M059J (cell line): ENCODE data around the gene PNPLA2. TPM values are rescaled to one million over a fixed set of nuclear protein-coding genes. Genes with fewer than 3 reads are reported as not detected.

Source experiments
- DNase-seq: peaks from one replicate; pipeline ENCODE4 v3.0.0-alpha.2; 2012; ENCODE audit warnings: low read depth
- total RNA-seq: library from RNA; depleted of rRNA; stranded (reverse); fragments of >200 nt; shearing (Covaris generic); gene quantifications from 2 replicates; pipeline ENCODE4 v1.2.3, GENCODE V29; 2014

Gene PNPLA2
- total RNA-seq, 1 experiment from 2014 or later = 50.0 TPM

- DNase-seq = no peak
These were observed 35.1 kb upstream of the PNPLA2 start for GRCh38 chr11:783581-784015.

GRCh38 chr11:786235-787083 lies 32.3 kb upstream of the PNPLA2 start:
- DNase-seq = no peak

GRCh38 chr11:787084-787675 lies 31.5 kb upstream of the PNPLA2 start:
- DNase-seq = no peak

GRCh38 chr11:788009-788640 lies 30.6 kb upstream of the PNPLA2 start:
- no peak for DNase-seq

- no peak for DNase-seq
These were observed 29.5 kb upstream of the PNPLA2 start for GRCh38 chr11:788953-789940.

- DNase-seq = no peak
These were observed 28.8 kb upstream of the PNPLA2 start, which contains the start of gene CEND1 for GRCh38 chr11:789943-790342. Gene CEND1 (minus strand): TSS chr11:790090. CDS start chr11:788576, 1,514 bp downstream.

GRCh38 chr11:790721-791564 lies 27.8 kb upstream of the PNPLA2 start:
- peak; percentile 46 for DNase-seq

- no peak for DNase-seq
These were observed 26.8 kb upstream of the PNPLA2 start for GRCh38 chr11:791658-792534.

GRCh38 chr11:792535-792821 lies 26.2 kb upstream of the PNPLA2 start:
- DNase-seq = no peak

- no peak for DNase-seq
These were observed 25.8 kb upstream of the PNPLA2 start for GRCh38 chr11:792873-793272.

GRCh38 chr11:793556-793955 lies 25.2 kb upstream of the PNPLA2 start:
- DNase-seq = peak; percentile 22

- no peak for DNase-seq
These were observed 24.5 kb upstream of the PNPLA2 start for GRCh38 chr11:794013-794765.

- no peak for DNase-seq
These were observed 23.7 kb upstream of the PNPLA2 start for GRCh38 chr11:794766-795633.

GRCh38 chr11:795634-796564 lies 22.8 kb upstream of the PNPLA2 start:
- DNase-seq = peak; percentile 90

- DNase-seq = no peak
These were observed 22.0 kb upstream of the PNPLA2 start for GRCh38 chr11:796565-797295.
